ENCODE data around the gene GIPC2.
"Not testable (repeated sequence)": the region's sequence is repeated elsewhere in the genome, so short reads cannot be mapped to it uniquely, and the experiment has no call there.

GIPC2 gene

DNA sequence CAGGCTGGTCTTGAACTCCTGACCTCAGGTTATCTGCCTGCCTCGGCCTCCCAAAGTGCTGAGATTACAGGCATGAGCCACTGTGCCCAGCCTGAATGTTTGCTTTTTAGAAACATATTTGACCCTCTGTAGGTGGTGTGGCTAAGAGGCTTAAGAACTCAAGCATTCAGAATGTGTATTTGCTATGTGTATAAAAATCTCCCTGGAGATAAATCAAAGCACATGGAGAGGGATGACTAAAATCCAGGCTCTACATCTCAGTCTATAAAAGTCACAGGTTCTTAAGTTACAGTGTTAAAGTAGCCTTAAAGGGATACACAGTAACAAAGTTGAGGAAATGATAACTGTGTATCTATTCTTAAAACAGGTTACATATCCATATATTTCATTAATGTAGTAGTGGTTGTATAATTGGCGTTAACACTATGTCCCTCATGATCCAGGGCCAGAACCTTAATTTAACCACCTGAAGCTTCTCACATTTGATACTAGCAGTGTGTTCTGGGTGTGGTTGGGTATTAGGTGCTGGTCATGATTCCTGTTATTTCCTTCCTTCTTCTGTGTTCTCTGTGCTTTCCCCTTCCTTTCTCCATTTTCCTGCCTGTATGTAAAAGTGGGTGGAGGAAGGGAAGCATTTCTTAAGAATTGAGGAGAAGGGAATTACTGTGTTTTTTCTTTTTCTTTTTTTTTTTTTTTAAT, 16.2 kb downstream of the GIPC2 start:
- Histone ChIP-seq H3K27ac (ENCODE audit: poor library complexity, severe bottlenecking) (no peak overlapping the region), H3K4me3 (ENCODE audit: severe bottlenecking) (no peak overlapping the region), H3K9me3 (ENCODE audit: severe bottlenecking) (peaks cover under 1% of the 10 kb centered on the region), H3K36me3 (ENCODE audit: low read depth) (no peaks in the 10 kb centered on the region), H3K27me3 (ENCODE audit: insufficient read depth, poor library complexity, severe bottlenecking) (no peaks in the 10 kb centered on the region), H3K4me1 (ENCODE audit: insufficient read depth, poor library complexity, severe bottlenecking) (peaks cover 3% of the 10 kb centered on the region)
- no peak for DNase-seq (ENCODE audit: low spot score)
- peak; percentile 61 for ATAC-seq (ENCODE audit: low read depth)
- TF ChIP-seq, protein P1, sequence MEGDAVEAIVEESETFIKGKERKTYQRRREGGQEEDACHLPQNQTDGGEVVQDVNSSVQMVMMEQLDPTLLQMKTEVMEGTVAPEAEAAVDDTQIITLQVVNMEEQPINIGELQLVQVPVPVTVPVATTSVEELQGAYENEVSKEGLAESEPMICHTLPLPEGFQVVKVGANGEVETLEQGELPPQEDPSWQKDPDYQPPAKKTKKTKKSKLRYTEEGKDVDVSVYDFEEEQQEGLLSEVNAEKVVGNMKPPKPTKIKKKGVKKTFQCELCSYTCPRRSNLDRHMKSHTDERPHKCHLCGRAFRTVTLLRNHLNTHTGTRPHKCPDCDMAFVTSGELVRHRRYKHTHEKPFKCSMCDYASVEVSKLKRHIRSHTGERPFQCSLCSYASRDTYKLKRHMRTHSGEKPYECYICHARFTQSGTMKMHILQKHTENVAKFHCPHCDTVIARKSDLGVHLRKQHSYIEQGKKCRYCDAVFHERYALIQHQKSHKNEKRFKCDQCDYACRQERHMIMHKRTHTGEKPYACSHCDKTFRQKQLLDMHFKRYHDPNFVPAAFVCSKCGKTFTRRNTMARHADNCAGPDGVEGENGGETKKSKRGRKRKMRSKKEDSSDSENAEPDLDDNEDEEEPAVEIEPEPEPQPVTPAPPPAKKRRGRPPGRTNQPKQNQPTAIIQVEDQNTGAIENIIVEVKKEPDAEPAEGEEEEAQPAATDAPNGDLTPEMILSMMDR (IDR thresholded peaks at IDR 0.05; ENCODE audit: poor library complexity, severe bottlenecking), result no peak

DNA sequence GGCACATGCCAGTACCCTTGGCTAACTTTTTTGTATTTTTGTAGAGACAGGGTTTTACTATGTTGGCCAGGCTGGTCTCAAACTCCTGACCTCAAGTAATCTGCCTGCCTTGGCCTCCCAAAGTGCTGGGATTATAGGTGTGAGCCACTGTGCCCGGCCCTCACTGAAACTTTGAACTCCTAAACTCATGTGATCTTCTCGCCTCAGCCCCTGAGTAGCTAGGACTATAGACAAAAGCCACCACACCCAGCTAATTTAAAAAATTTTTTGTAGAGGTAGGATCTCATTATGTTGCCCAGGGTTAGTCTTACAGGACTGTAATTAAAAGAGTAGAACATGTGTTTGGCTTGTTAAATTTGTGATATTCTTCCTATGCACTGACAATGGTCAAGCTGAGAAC, 19.1 kb downstream of the GIPC2 start:
- H3K4me1 ChIP-seq (ENCODE audit: insufficient read depth, poor library complexity, severe bottlenecking); H3K36me3 ChIP-seq (ENCODE audit: low read depth); ATAC-seq (ENCODE audit: low read depth): not testable (repeated sequence)

DNA sequence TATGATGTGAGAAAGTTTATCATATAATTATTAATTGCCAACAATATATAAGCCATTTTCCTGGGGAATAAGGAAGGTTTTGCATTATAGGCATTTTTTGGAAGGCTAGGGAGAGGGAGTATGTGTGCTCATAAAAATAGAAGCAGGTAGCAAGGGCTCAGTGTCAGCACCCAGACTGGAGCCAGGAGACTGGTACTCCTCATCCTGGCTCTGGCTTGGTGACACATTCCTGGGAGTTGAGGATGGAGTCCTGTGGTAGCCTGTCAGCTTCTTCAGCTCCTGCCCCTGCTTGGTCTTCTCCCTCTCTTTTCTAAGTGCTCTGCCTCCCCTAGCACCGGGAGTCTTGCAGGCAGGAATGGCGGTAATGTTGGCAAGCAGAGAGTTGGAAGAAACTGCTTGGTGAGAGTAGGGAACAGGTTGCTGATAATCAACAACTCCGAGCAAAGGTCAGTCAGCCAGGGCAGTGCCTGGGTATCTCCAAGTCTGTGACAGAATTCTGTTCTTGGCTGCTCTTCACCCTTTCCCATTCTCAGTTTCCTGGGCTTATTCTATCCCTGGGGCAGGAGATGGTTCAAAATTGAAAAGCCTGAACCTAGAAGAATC, 23.0 kb downstream of the GIPC2 start:
- TF ChIP-seq, protein P1 (IDR thresholded peaks at IDR 0.05; ENCODE audit: poor library complexity, severe bottlenecking), result no peak
- no peak for ATAC-seq (ENCODE audit: low read depth)
- DNase-seq (ENCODE audit: low spot score), result no peak

More for the DNA sequence above, 19.1 kb downstream of the GIPC2 start:
- not testable (repeated sequence) for H3K9me3 ChIP-seq (ENCODE audit: severe bottlenecking); H3K27me3 ChIP-seq (ENCODE audit: insufficient read depth, poor library complexity, severe bottlenecking); DNase-seq (ENCODE audit: low spot score); H3K4me3 ChIP-seq (ENCODE audit: severe bottlenecking); H3K27ac ChIP-seq (ENCODE audit: poor library complexity, severe bottlenecking)

DNA sequence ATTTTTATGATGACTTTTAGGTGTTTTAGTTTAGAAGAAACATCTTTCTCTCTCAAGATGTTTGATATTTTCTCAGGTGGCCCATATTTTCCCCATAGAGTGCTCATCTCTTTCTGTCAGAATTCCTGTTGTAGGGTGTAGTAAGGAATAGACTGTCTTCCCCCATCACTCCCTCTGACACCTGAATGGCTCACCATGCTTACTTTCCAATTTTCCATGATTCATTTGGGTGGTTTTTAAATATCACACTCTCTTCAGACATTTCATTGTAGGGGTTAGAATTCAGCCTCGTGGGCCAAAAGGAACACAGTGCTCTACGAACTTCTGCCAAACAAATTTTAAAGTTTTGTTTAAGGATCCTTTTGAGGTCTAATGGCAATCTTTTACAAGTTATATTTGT, 24.0 kb downstream of the GIPC2 start:
- ATAC-seq (ENCODE audit: low read depth) (no peak; the same call in 2 of the 3 replicates), DNase-seq (ENCODE audit: low spot score) (no peak)
- H3K4me1 ChIP-seq (ENCODE audit: insufficient read depth, poor library complexity, severe bottlenecking), result peaks cover 26% of the 10 kb centered on the region
- H3K4me3 ChIP-seq (ENCODE audit: severe bottlenecking), result no peak overlapping the region
- H3K36me3 ChIP-seq (ENCODE audit: low read depth), result no peaks in the 10 kb centered on the region
- H3K9me3 ChIP-seq (ENCODE audit: severe bottlenecking), result no peaks in the 10 kb centered on the region
- no peaks in the 10 kb centered on the region for H3K27me3 ChIP-seq (ENCODE audit: insufficient read depth, poor library complexity, severe bottlenecking)
- TF ChIP-seq, protein P1 (IDR thresholded peaks at IDR 0.05; ENCODE audit: poor library complexity, severe bottlenecking), result no peak
- H3K27ac ChIP-seq (ENCODE audit: poor library complexity, severe bottlenecking), result peak overlapping the region; percentile 56

More for the DNA sequence above, 23.0 kb downstream of the GIPC2 start:
- Histone ChIP-seq H3K27me3 (ENCODE audit: insufficient read depth, poor library complexity, severe bottlenecking) (no peaks in the 10 kb centered on the region), H3K4me3 (ENCODE audit: severe bottlenecking) (no peak overlapping the region), H3K4me1 (ENCODE audit: insufficient read depth, poor library complexity, severe bottlenecking) (peaks cover 26% of the 10 kb centered on the region), H3K9me3 (ENCODE audit: severe bottlenecking) (no peaks in the 10 kb centered on the region), H3K36me3 (ENCODE audit: low read depth) (no peaks in the 10 kb centered on the region), H3K27ac (ENCODE audit: poor library complexity, severe bottlenecking) (no peak overlapping the region)

DNA sequence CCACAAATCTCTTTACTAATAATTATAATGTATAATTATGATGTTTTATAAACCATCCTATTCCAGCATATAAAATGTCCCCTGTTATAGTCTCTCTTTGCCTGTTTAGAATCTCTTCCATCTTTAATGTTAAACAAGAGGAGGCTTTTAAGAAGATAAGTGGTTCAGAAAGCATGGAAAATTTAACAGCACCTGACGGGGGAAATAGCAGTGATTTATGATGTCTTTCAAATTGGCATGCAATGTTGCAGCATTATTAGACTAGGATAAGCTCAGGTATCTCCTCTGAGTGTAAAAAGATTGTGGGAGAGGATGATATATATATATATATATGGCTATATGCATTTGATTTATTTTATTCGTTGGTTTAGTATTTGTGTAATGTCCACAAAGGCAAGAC, 24.4 kb downstream of the GIPC2 start:
- ATAC-seq (ENCODE audit: low read depth) (no peak; the same call in 2 of the 3 replicates), DNase-seq (ENCODE audit: low spot score) (no peak)
- H3K9me3 ChIP-seq (ENCODE audit: severe bottlenecking), result no peaks in the 10 kb centered on the region
- H3K4me3 ChIP-seq (ENCODE audit: severe bottlenecking), result no peak overlapping the region
- no peaks in the 10 kb centered on the region for H3K27me3 ChIP-seq (ENCODE audit: insufficient read depth, poor library complexity, severe bottlenecking)
- H3K36me3 ChIP-seq (ENCODE audit: low read depth), result no peaks in the 10 kb centered on the region
- H3K27ac ChIP-seq (ENCODE audit: poor library complexity, severe bottlenecking), result peak overlapping the region; percentile 56
- H3K4me1 ChIP-seq (ENCODE audit: insufficient read depth, poor library complexity, severe bottlenecking), result peaks cover 26% of the 10 kb centered on the region
- TF ChIP-seq, protein P1 (IDR thresholded peaks at IDR 0.05; ENCODE audit: poor library complexity, severe bottlenecking), result no peak

Data from RWPE2 (cell line).